PC-3 (cell line): ENCODE data around the gene FAM227A. TPM values are rescaled to one million over a fixed set of nuclear protein-coding genes. Genes with fewer than 3 reads are reported as not detected.
A peak's percentile ranks its signal among the peaks of the same experiment; 100 is the strongest.

Experiments used
- ATAC-seq: fragments of 200-7000 bp; cut with Tn5 transposase; 2 replicates; pipeline ENCODE4 v1.9.1; 2020; ENCODE audit warnings: mild to moderate bottlenecking, moderate library complexity
- BruUV-seq: library from RNA; stranded (reverse); fragments of 400-500 nt; replicated peaks from 2 replicates; lab custom pipeline; 2021; lab: Mats Ljungman, UMichigan
- CTCF ChIA-PET: fragments of 300-600 bp; sonication (Branson Sonifier 250); formaldehyde crosslinking; loops from one replicate; lab custom pipeline; 2022; ENCODE audit warnings: antibody characterized with exemption; lab: Charles Lee
- POLR2A ChIA-PET: fragments of 300-600 bp; sonication (Branson Sonifier 250); formaldehyde crosslinking; loops from one replicate; lab custom pipeline; 2022; ENCODE audit warnings: antibody characterized with exemption; ENCODE audit not compliant: unreplicated experiment; lab: Charles Lee
- DNase-seq: peaks from one replicate; pipeline ENCODE4 v3.0.0-alpha.2; 2015
- H2AFZ ChIP-seq: fragments of 300-600 bp; sonication (generic); 2 replicates; pipeline ENCODE4 v1.6.0; 2016; ENCODE audit warnings: antibody characterized with exemption, low read length
- H3F3A ChIP-seq: fragments of 300-600 bp; sonication (generic); one replicate; pipeline ENCODE4 v1.6.0; 2017; ENCODE audit warnings: antibody characterized with exemption, low read length, control low read depth, mild to moderate bottlenecking; ENCODE audit not compliant: unreplicated experiment
- H3K27ac ChIP-seq: fragments of 300-600 bp; sonication (generic); 2 replicates; pipeline ENCODE4 v1.5.1; 2016; ENCODE audit warnings: mild to moderate bottlenecking, low read length
- H3K27me3 ChIP-seq: fragments of 300-600 bp; sonication (generic); 2 replicates; pipeline ENCODE4 v1.6.1; 2016; ENCODE audit warnings: low read length, mixed read lengths
- H3K36me3 ChIP-seq: fragments of 300-600 bp; sonication (generic); 2 replicates; pipeline ENCODE4 v1.6.1; 2016; ENCODE audit warnings: low read depth, mixed run types, low read length, mixed read lengths
- H3K4me1 ChIP-seq: fragments of 300-600 bp; sonication (generic); 2 replicates; pipeline ENCODE4 v1.5.1; 2016; ENCODE audit warnings: low read length; ENCODE audit not compliant: insufficient read depth
- H3K4me2 ChIP-seq: fragments of 300-600 bp; sonication (generic); 2 replicates; pipeline ENCODE4 v1.6.0; 2016; ENCODE audit warnings: low read length
- H3K4me3 ChIP-seq: fragments of 300-600 bp; sonication (generic); 2 replicates; pipeline ENCODE4 v1.5.1; 2016; ENCODE audit warnings: mild to moderate bottlenecking, low read length, mixed read lengths
- H3K79me2 ChIP-seq: fragments of 300-600 bp; sonication (generic); 2 replicates; pipeline ENCODE4 v1.6.1; 2017; ENCODE audit warnings: low read length, mixed read lengths
- H3K9ac ChIP-seq: fragments of 300-600 bp; sonication (generic); 2 replicates; pipeline ENCODE4 v1.6.0; 2016; ENCODE audit warnings: mild to moderate bottlenecking, low read length
- H3K9me2 ChIP-seq: fragments of 300-600 bp; sonication (generic); replicated peaks from 2 replicates; pipeline ENCODE4 v1.6.1; 2016; ENCODE audit warnings: mixed run types, low read length, mixed read lengths
- H3K9me3 ChIP-seq: fragments of 300-600 bp; sonication (generic); 2 replicates; pipeline ENCODE4 v1.6.1; 2016; ENCODE audit warnings: low read length, mixed read lengths
- H4K20me1 ChIP-seq: fragments of 300-600 bp; sonication (generic); 2 replicates; pipeline ENCODE4 v1.6.1; 2016; ENCODE audit warnings: low read length, mixed read lengths
- EZH2 ChIP-seq: fragments of 300-600 bp; sonication (generic); IDR thresholded peaks from one replicate; pipeline ENCODE4 v1.6.1; 2017; ENCODE audit warnings: antibody characterized with exemption, mild to moderate bottlenecking, low read length; ENCODE audit not compliant: unreplicated experiment
- EZH2phosphoT487 ChIP-seq: fragments of 300-600 bp; sonication (generic); IDR thresholded peaks from 2 replicates; pipeline ENCODE4 v1.6.1; 2018; ENCODE audit warnings: mild to moderate bottlenecking, antibody characterized with exemption, low read length, borderline replicate concordance
- intact Hi-C: fragments of 100-400 bp; cut with micrococcal nuclease; formaldehyde crosslinking; loops from 2 replicates; pipeline ENCODE4 v1.9.0; 2023
- total RNA-seq: library from RNA; depleted of rRNA; stranded (reverse); fragments of >200 nt; gene quantifications from 2 replicates; pipeline ENCODE4 v1.2.3, GENCODE V29; 2014
- TF ChIP-seq, protein P1 (sequence below): fragments of 300-600 bp; sonication (generic); conservative IDR thresholded peaks from 2 replicates; pipeline ENCODE4 v1.5.1; 2017; ENCODE audit warnings: antibody characterized with exemption, low read depth, mild to moderate bottlenecking, low read length

The FAM227A gene
- total RNA-seq, 1 experiment from 2014 or later: 1.2 TPM

- Histone ChIP-seq H3K4me2 (no peak overlapping the region), H3K9me3 (no peaks in the 10 kb centered on the region), H2AFZ (no peak overlapping the region), H4K20me1 (no peaks in the 10 kb centered on the region), H3K36me3 (no peaks in the 10 kb centered on the region), H3K27ac (no peak overlapping the region), H3K4me1 (no peaks in the 10 kb centered on the region), H3K4me3 (no peak overlapping the region), H3K79me2 (no peaks in the 10 kb centered on the region), H3K9me2 (no peaks in the 10 kb centered on the region), H3K27me3 (no peaks in the 10 kb centered on the region), H3K9ac (no peak overlapping the region), H3F3A (no peaks in the 10 kb centered on the region)
- no peak for DNase-seq
- no TSS peak for BruUV-seq
- no peak for ATAC-seq
- TF ChIP-seq EZH2phosphoT487 (no peak), EZH2 (no peak)
- TF ChIP-seq, protein P1, sequence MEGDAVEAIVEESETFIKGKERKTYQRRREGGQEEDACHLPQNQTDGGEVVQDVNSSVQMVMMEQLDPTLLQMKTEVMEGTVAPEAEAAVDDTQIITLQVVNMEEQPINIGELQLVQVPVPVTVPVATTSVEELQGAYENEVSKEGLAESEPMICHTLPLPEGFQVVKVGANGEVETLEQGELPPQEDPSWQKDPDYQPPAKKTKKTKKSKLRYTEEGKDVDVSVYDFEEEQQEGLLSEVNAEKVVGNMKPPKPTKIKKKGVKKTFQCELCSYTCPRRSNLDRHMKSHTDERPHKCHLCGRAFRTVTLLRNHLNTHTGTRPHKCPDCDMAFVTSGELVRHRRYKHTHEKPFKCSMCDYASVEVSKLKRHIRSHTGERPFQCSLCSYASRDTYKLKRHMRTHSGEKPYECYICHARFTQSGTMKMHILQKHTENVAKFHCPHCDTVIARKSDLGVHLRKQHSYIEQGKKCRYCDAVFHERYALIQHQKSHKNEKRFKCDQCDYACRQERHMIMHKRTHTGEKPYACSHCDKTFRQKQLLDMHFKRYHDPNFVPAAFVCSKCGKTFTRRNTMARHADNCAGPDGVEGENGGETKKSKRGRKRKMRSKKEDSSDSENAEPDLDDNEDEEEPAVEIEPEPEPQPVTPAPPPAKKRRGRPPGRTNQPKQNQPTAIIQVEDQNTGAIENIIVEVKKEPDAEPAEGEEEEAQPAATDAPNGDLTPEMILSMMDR: no peak
- ChIA-PET CTCF (no interaction called here), POLR2A (no interaction called here)
- intact Hi-C loops: no loop called here
Measured at GRCh38 chr22:38564669-38565068, 91.5 kb downstream of the FAM227A start.

DNA sequence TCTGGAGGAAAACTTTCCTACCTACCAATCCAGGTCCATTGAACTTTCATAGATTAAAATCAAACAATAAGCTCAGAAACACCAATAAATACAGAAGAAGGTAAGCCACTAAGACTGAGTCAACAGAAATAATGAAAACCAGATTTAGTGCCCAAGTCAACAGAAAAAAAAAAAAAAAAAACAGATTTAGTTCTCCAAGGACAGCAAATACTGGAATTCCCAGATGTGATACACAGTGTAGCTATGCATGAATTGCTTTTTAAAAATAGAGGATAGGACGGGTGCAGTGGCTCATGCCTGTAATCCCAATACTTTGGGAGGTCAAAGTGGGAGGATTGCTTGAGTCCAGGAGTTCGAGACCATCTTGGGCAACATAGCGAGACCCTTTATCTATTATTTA, 101.9 kb downstream of the FAM227A start:
- H3K9me2 ChIP-seq: no peaks in the 10 kb centered on the region
- no peaks in the 10 kb centered on the region for H3K36me3 ChIP-seq
- no peak overlapping the region for H2AFZ ChIP-seq
- no TSS peak for BruUV-seq
- H4K20me1 ChIP-seq: no peaks in the 10 kb centered on the region
- ChIA-PET CTCF (interaction anchor here (0.7 kb wide), 1 partner anchor 519 kb away, joined by 9 read pairs; no protein-coding TSS in a partner anchor), POLR2A (no interaction called here)
- H3F3A ChIP-seq: no peaks in the 10 kb centered on the region
- TF ChIP-seq, protein P1: no peak
- TF ChIP-seq EZH2phosphoT487 (no peak), EZH2 (no peak)
- no peak overlapping the region for H3K27ac ChIP-seq
- H3K27me3 ChIP-seq: no peaks in the 10 kb centered on the region
- no peaks in the 10 kb centered on the region for H3K9me3 ChIP-seq
- no peak overlapping the region for H3K4me3 ChIP-seq
- DNase-seq (no peak), ATAC-seq (no peak)
- peaks cover 8% of the 10 kb centered on the region for H3K4me1 ChIP-seq
- no peak overlapping the region for H3K4me2 ChIP-seq
- no peak overlapping the region for H3K9ac ChIP-seq
- intact Hi-C loops: no loop called here
- no peaks in the 10 kb centered on the region for H3K79me2 ChIP-seq

DNA sequence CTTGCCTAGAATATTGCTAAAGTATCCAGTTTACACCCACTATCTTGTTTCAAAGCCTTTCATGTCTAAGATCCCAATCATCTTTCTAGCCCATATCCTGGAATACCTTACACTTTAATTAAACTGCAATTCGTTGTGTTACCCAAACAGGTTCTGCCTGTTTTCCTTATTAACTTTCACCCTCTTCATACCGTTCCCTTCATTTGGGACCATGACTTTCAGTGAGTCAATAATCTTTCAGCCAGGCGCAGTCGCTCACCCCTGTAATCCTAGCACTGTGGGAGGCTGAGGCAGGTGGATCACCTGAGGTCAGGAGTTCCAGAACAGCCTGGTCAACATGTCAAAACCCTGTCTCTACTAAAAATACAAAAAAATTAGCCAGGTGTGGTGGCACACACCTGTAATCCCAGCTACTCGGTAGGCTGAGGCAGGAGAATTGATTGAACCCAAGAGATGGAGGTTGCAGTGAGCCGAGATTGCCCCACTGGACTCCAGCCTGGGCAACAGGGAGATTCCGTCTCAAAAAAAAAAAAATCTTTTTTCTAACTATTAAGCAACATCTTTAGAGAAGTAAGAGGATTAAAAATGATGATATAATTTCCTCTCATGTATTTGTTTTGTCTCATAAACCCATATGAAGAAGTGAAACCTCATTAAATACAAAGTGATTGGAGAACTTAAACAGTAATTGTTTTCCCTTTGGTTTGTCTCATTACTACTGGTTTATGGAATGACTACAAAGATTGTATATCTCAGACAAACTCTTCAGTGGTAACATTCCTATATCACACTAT, 106.9 kb downstream of the FAM227A start:
- intact Hi-C loops: no loop called here
- H3K27ac ChIP-seq: no peak overlapping the region
- ATAC-seq: peak; percentile 54
- TF ChIP-seq EZH2phosphoT487: no peak
- TF ChIP-seq, protein P1: no peak
- no peak for TF ChIP-seq EZH2
- DNase-seq: peak; percentile 75
- no peaks in the 10 kb centered on the region for H3F3A ChIP-seq
- H3K79me2 ChIP-seq: no peaks in the 10 kb centered on the region
- no peak overlapping the region for H2AFZ ChIP-seq
- ChIA-PET CTCF (no interaction called here), POLR2A (no interaction called here)
- no peak overlapping the region for H3K4me3 ChIP-seq
- no peaks in the 10 kb centered on the region for H3K9me3 ChIP-seq
- H3K27me3 ChIP-seq: no peaks in the 10 kb centered on the region
- H3K9me2 ChIP-seq: no peaks in the 10 kb centered on the region
- H3K36me3 ChIP-seq: no peaks in the 10 kb centered on the region
- peaks cover 15% of the 10 kb centered on the region for H3K4me1 ChIP-seq
- no peak overlapping the region for H3K9ac ChIP-seq
- BruUV-seq: no TSS peak
- no peaks in the 10 kb centered on the region for H4K20me1 ChIP-seq
- H3K4me2 ChIP-seq: peak overlapping the region; percentile 35
